Endothelial cell of umbilical vein (primary cell): ENCODE measurements around the gene VWA7. TPM values are rescaled to one million over a fixed set of nuclear protein-coding genes. Genes with fewer than 3 reads are reported as not detected.

Experiments used
- BruUV-seq: library from RNA; stranded (reverse); fragments of 400-500 nt; replicated peaks from 2 replicates; lab custom pipeline; 2021; lab: Mats Ljungman, UMichigan
- CTCF ChIA-PET: fragments of 300-600, 350-600 bp; sonication (Branson Sonifier 250); formaldehyde crosslinking; loops from one replicate; lab custom pipeline; 2021; ENCODE audit warnings: antibody characterized with exemption, inconsistent platforms; lab: Charles Lee
- POLR2A ChIA-PET: fragments of 300-600, 350-600 bp; sonication (Branson Sonifier 250); formaldehyde crosslinking; loops from one replicate; lab custom pipeline; 2021; ENCODE audit warnings: antibody characterized with exemption, inconsistent platforms; lab: Charles Lee
- DNase-seq: peaks from one replicate; pipeline ENCODE4 v3.0.0-alpha.2; 2011; ENCODE audit warnings: low read depth, low spot score
- FAIRE-seq: peaks from 2 replicates; lab custom pipeline; 2011; peaks lifted over from hg19 to GRCh38; lab: Jason Lieb, UNC
- H2AFZ ChIP-seq: 2 replicates; pipeline ENCODE4 v1.6.0; 2012; ENCODE audit warnings: low read depth, low read length, control low read depth, inconsistent platforms
- H3K27ac ChIP-seq: 2 replicates; pipeline ENCODE4 v1.5.1; 2011; ENCODE audit warnings: low read depth, mild to moderate bottlenecking, control low read depth, low read length, moderate library complexity; ENCODE audit not compliant: insufficient read depth
- H3K27me3 ChIP-seq, 2 experiments: 2 replicates each; pipeline versions ENCODE4 v1.6.0 to v1.6.1; 2011; ENCODE audit warnings: low read length in 2 of 2, mixed read lengths in 1 of 2; ENCODE audit not compliant: control insufficient read depth in 2 of 2, insufficient read depth in 2 of 2
- H3K36me3 ChIP-seq, 2 experiments: 2 replicates in 1 of 2; 3 replicates in 1 of 2; pipeline ENCODE4 v1.5.1; 2011; ENCODE audit warnings: low read length in 2 of 2, mild to moderate bottlenecking in 1 of 2, moderate library complexity in 1 of 2; ENCODE audit not compliant: control insufficient read depth in 2 of 2, insufficient read depth in 2 of 2; ENCODE audit errors: extremely low read depth in 1 of 2
- H3K4me1 ChIP-seq: 3 replicates; pipeline ENCODE4 v1.5.1; 2011; ENCODE audit warnings: mild to moderate bottlenecking, low read length; ENCODE audit not compliant: control insufficient read depth, insufficient read depth; ENCODE audit errors: extremely low read depth
- H3K4me2 ChIP-seq: 2 replicates; pipeline ENCODE4 v1.6.1; 2011; ENCODE audit warnings: low read length, control low read depth, mixed read lengths; ENCODE audit not compliant: insufficient read depth
- H3K4me3 ChIP-seq, 3 experiments: fragments of 200-600 bp in 1 of 3; sonication (generic), shearing (Covaris generic) in 1 of 3; replicated peaks in 1 of 3; 2 replicates each; pipeline ENCODE4 v1.5.1; 2011 to 2016; ENCODE audit warnings: control low read depth in 3 of 3, low read length in 3 of 3, mild to moderate bottlenecking in 2 of 3, inconsistent platforms in 1 of 3, low read depth in 1 of 3, moderate library complexity in 1 of 3; ENCODE audit not compliant: insufficient read depth in 1 of 3
- H3K79me2 ChIP-seq: 2 replicates; pipeline ENCODE4 v1.6.0; 2012; ENCODE audit warnings: low read length, inconsistent platforms; ENCODE audit not compliant: control insufficient read depth, insufficient read depth
- H3K9ac ChIP-seq: replicated peaks from 2 replicates; pipeline ENCODE3; 2011; ENCODE audit warnings: low read length, control low read depth; ENCODE audit not compliant: insufficient read depth; ENCODE audit errors: extremely low read depth
- H3K9me1 ChIP-seq: replicated peaks from 3 replicates; pipeline ENCODE4 v1.6.0; 2011; ENCODE audit warnings: mild to moderate bottlenecking, low read length; ENCODE audit not compliant: control insufficient read depth, insufficient read depth; ENCODE audit errors: extremely low read depth
- H3K9me3 ChIP-seq: replicated peaks from 2 replicates; pipeline ENCODE4 v1.5.1; 2012; ENCODE audit warnings: low read length, inconsistent platforms; ENCODE audit not compliant: control insufficient read depth, insufficient read depth
- H4K20me1 ChIP-seq: replicated peaks from 2 replicates; pipeline ENCODE3; 2011; ENCODE audit warnings: mild to moderate bottlenecking, low read length; ENCODE audit not compliant: control insufficient read depth, insufficient read depth; ENCODE audit errors: extremely low read depth
- CTCF ChIP-seq, 2 donors: IDR thresholded peaks; 1 replicate in 1 of 2; 2 replicates in 1 of 2; pipeline ENCODE4 v1.5.1; 2011; ENCODE audit warnings: low read length in 2 of 2, mild to moderate bottlenecking in 2 of 2, moderate library complexity in 2 of 2, control low read depth in 1 of 2, inconsistent platforms in 1 of 2, low read depth in 1 of 2; ENCODE audit not compliant: insufficient read depth in 1 of 2; ENCODE audit errors: extremely low read depth in 1 of 2
- EZH2 ChIP-seq: IDR thresholded peaks from 2 replicates; pipeline ENCODE4 v1.6.1; 2012; ENCODE audit warnings: borderline replicate concordance, low read depth, mild to moderate bottlenecking, moderate library complexity, low read length, inconsistent platforms; ENCODE audit not compliant: severe bottlenecking
- FOS ChIP-seq: IDR thresholded peaks from 2 replicates; pipeline ENCODE4 v1.6.1; 2011; ENCODE audit warnings: mild to moderate bottlenecking, low read length, moderate library complexity, borderline replicate concordance; ENCODE audit not compliant: insufficient read depth
- GATA2 ChIP-seq: IDR thresholded peaks from 2 replicates; pipeline ENCODE4 v1.7.0; 2011; ENCODE audit warnings: low read depth, mild to moderate bottlenecking, moderate library complexity, mixed read lengths, low read length; ENCODE audit not compliant: insufficient read length, insufficient read depth
- JUN ChIP-seq: IDR thresholded peaks from 2 replicates; pipeline ENCODE4 v1.6.1; 2011; ENCODE audit warnings: borderline replicate concordance, low read depth; ENCODE audit not compliant: insufficient read length, insufficient read depth
- MAX ChIP-seq: IDR thresholded peaks from 2 replicates; pipeline ENCODE4 v1.6.1; 2011; ENCODE audit not compliant: insufficient read depth, insufficient read length
- MYC ChIP-seq: IDR thresholded peaks from one replicate; pipeline ENCODE4 v1.6.1; 2011; ENCODE audit warnings: mild to moderate bottlenecking, low read depth, low read length
- POLR2A ChIP-seq: IDR thresholded peaks from 2 replicates; pipeline ENCODE4 v1.6.1; 2012; ENCODE audit warnings: low read depth, mild to moderate bottlenecking, control low read depth, low read length
- POLR2AphosphoS5 ChIP-seq: IDR thresholded peaks from 2 replicates; pipeline ENCODE4 v1.6.1; 2012; ENCODE audit warnings: low read depth, mild to moderate bottlenecking, control low read depth, low read length, moderate library complexity; ENCODE audit not compliant: insufficient read depth
- dilution Hi-C: fragments of 300-500 bp; cut with MboI; formaldehyde crosslinking; loops from one replicate; pipeline ENCODE4 v1.15.0; 2019; ENCODE audit warnings: low sequenced_read_pairs; ENCODE audit not compliant: extremely low pct_ligation_motif_present
- intact Hi-C: fragments of 100-400 bp; cut with micrococcal nuclease; formaldehyde crosslinking; loops from one replicate; pipeline ENCODE4 v1.10.0; 2022
- polyA plus RNA-seq, 4 experiments: library from polyadenylated mRNA; depleted of rRNA in 3 of 4; stranded (reverse) in 3 of 4; unstranded in 1 of 4; fragments of >200 nt; gene quantifications; 2 replicates each; pipeline versions ENCODE4 v1.2.1 to v1.2.3, GENCODE V29; 2011 to 2012; ENCODE audit warnings: missing spikeins in 1 of 4
- total RNA-seq: library from RNA; stranded (reverse); gene quantifications from 2 replicates; pipeline ENCODE4 v1.2.3, GENCODE V29; 2021

The VWA7 gene
- total and polyA plus RNA-seq, 2 donors (not counting 3 experiments of a cell fraction or from before 2014, with no cell fraction given): 0.11 to 0.51 TPM

- Histone ChIP-seq H2AFZ (no peak overlapping the region), H3K9me3 (no peaks in the 10 kb centered on the region), H3K9ac (no peak overlapping the region), H3K27me3 (no peaks in the 10 kb centered on the region), H3K4me1 (peaks cover 28% of the 10 kb centered on the region), H3K9me1 (no peaks in the 10 kb centered on the region), H4K20me1 (no peaks in the 10 kb centered on the region), H3K27ac (no peak overlapping the region), H3K4me2 (no peak overlapping the region), H3K4me3 (no peak overlapping the region), H3K36me3 (peaks cover 16 to 25% of the 10 kb centered on the region in 2 experiments), H3K79me2 (peaks cover 2% of the 10 kb centered on the region)
- CTCF ChIA-PET: interaction anchor here (1.0 to 5.4 kb wide), 3 partner anchors 24 to 69 kb away, joined by 3 to 42 read pairs (median 4); partner anchors contain the start of genes ABHD16A and VARS1
- dilution Hi-C loops: no loop called here
- peak; percentile 35 for FAIRE-seq
- no peak for DNase-seq
- no TSS peak for BruUV-seq
- intact Hi-C loops: no loop called here
- POLR2A ChIA-PET: no interaction called here
- TF ChIP-seq FOS: no peak
Observed at GRCh38 chr6:31727034-31727716, 50.0 kb downstream of the VWA7 start.

- Histone ChIP-seq H3K4me1 (peaks cover 26% of the 10 kb centered on the region), H3K9me1 (no peaks in the 10 kb centered on the region), H3K27ac (no peak overlapping the region), H3K9ac (no peak overlapping the region), H3K4me3 (no peak overlapping the region), H3K79me2 (peaks cover 2% of the 10 kb centered on the region), H3K27me3 (peaks cover 0 to 1% of the 10 kb centered on the region in 2 experiments), H3K36me3 (peaks cover 4 to 16% of the 10 kb centered on the region in 2 experiments), H2AFZ (no peak overlapping the region), H3K4me2 (peak overlapping the region; percentile 6), H3K9me3 (no peaks in the 10 kb centered on the region), H4K20me1 (no peaks in the 10 kb centered on the region)
- ChIA-PET POLR2A (interaction anchor here (0.9 to 2.3 kb wide), 3 partner anchors 11 to 102 kb away, joined by 3 to 10 read pairs (median 6); partner anchors contain the start of genes HSPA1B and LY6G6D), CTCF (interaction anchor here (1.2 to 1.3 kb wide), 2 partner anchors 9 to 44 kb away, joined by 3 read pairs; no protein-coding TSS in a partner anchor)
- dilution Hi-C loops (no loop called here), intact Hi-C loops (no loop called here)
- BruUV-seq: no TSS peak
- peak; percentile 34 for DNase-seq
- TF ChIP-seq EZH2: no peak
- TF ChIP-seq CTCF (IDR thresholded peaks at IDR 0.05; ENCODE audit: extremely low read depth in 1 of 2, insufficient read depth in 1 of 2, low read depth in 1 of 2, low read length in 2 of 2): no peak
- no peak for TF ChIP-seq POLR2AphosphoS5
- no peak for TF ChIP-seq FOS
- TF ChIP-seq JUN: no peak
- peak; percentile 78 for TF ChIP-seq GATA2
- peak; percentile 64 for TF ChIP-seq MAX
- peak; percentile 59 for TF ChIP-seq MYC
- no peak for TF ChIP-seq POLR2A
- peak; percentile 82 for FAIRE-seq
Observed at GRCh38 chr6:31725502-31726350, 51.4 kb downstream of the VWA7 start.
